Lung (tissue), 16 donors: ENCODE measurements around the gene SELE. TPM values are rescaled to one million over a fixed set of nuclear protein-coding genes. Genes with fewer than 3 reads are reported as not detected.

Experiments used
- ATAC-seq: fragments of 200-7000 bp; cut with Tn5 transposase; one replicate; pipeline ENCODE4 v1.9.1; 2020; ENCODE audit warnings: moderate number of reproducible peaks; ENCODE audit not compliant: insufficient read depth, low FRiP score
- DNase-seq, 3 donors: peaks; one replicate each; pipeline ENCODE4 v3.0.0-alpha.2; 2013 to 2017
- H3K27ac ChIP-seq, 2 donors: one replicate each; pipeline ENCODE4 v1.5.1; 2013; ENCODE audit warnings: mild to moderate bottlenecking in 2 of 2, moderate library complexity in 2 of 2, control low read depth in 1 of 2, inconsistent platforms in 1 of 2, low read depth in 1 of 2, low read length in 1 of 2
- H3K27me3 ChIP-seq, 3 donors: one replicate each; pipeline ENCODE4 v1.5.1; 2013; ENCODE audit warnings: low read length in 2 of 3; ENCODE audit not compliant: control insufficient read depth in 3 of 3, insufficient read depth in 3 of 3
- H3K36me3 ChIP-seq, 4 donors: one replicate each; pipeline ENCODE4 v1.5.1; 2013; ENCODE audit warnings: low read length in 4 of 4, mild to moderate bottlenecking in 1 of 4, moderate library complexity in 1 of 4; ENCODE audit not compliant: control insufficient read depth in 4 of 4, insufficient read depth in 4 of 4
- H3K4me1 ChIP-seq, 5 donors: one replicate each; pipeline ENCODE4 v1.5.1; 2013; ENCODE audit warnings: low read length in 5 of 5, mild to moderate bottlenecking in 2 of 5, moderate library complexity in 1 of 5; ENCODE audit not compliant: control insufficient read depth in 5 of 5, insufficient read depth in 5 of 5
- H3K4me3 ChIP-seq: one replicate; pipeline ENCODE4 v1.5.1; 2013; ENCODE audit warnings: mild to moderate bottlenecking, control low read depth, moderate library complexity
- H3K9ac ChIP-seq, 2 donors: one replicate each; pipeline ENCODE4 v1.5.1; 2013; ENCODE audit warnings: low read length in 2 of 2, control low read depth in 1 of 2; ENCODE audit not compliant: insufficient read depth in 1 of 2
- H3K9me3 ChIP-seq, 4 donors: one replicate each; pipeline ENCODE4 v1.5.1; 2013; ENCODE audit warnings: low read length in 3 of 4, mild to moderate bottlenecking in 1 of 4, moderate library complexity in 1 of 4; ENCODE audit not compliant: control insufficient read depth in 4 of 4, insufficient read depth in 3 of 4
- CTCF ChIP-seq: IDR thresholded peaks from 2 replicates; pipeline ENCODE4 v1.5.1; 2012; ENCODE audit warnings: mild to moderate bottlenecking; ENCODE audit errors: control extremely low read depth, extremely low read depth
- WGBS, 2 donors: extraction: QIAGEN DNeasy Blood & Tissue Kit; methylation state at CpG; one replicate each; pipeline ENCODE4 v1.1.7; 2013; 5-methylcytosine and 5-hydroxymethylcytosine counted together
- long read RNA-seq, 5 donors: transcript quantifications; one replicate each; lab custom pipeline, GENCODE V29; 2026
- polyA plus RNA-seq, 2 donors: library from polyadenylated mRNA; stranded (reverse); fragments of 200-250 nt; gene quantifications; one replicate each; pipeline ENCODE4 v1.2.1, GENCODE V29; 2013
- total RNA-seq, 2 donors: library from RNA; depleted of rRNA in 1 of 2; stranded (reverse); fragments of >200 nt in 1 of 2; gene quantifications; one replicate each; pipeline ENCODE4 v1.2.1, GENCODE V29; 2014 to 2021
- donor health status: control.
- donor health status: control.
- donor health status: Bipolar disorder and iron deficiency.
- donor health status: healthy.
- donor health status: DM: yes; HTN: yes; CAD: no.

SELE gene
- total RNA-seq = 1 to 10 TPM; 3.2 to 4.5 TPM
- polyA plus RNA-seq = 10 to 100 TPM in 1 of 2 donors, 1 to 10 TPM in 1; 2.1 to 40.2 TPM
- long read RNA-seq, donor 1 = 0 reads
- long read RNA-seq, donor 2 = 0 reads
- long read RNA-seq, donor 3 = 0 reads
- long read RNA-seq, donor 4 = 0 reads
- long read RNA-seq, donor 5 = 0 reads

GRCh38 chr1:169733924-169734323 lies at the start of gene SELE:
SELE (minus strand) TSS chr1:169734079; CDS start chr1:169733612, 467 bp downstream.
- no peak for TF ChIP-seq CTCF
- WGBS, 2 donors = 74 to 83% methylated on average over 7 of the region's 7 CpGs
- Histone ChIP-seq H3K4me1 (no peaks in the 10 kb centered on the region), H3K36me3 (no peaks in the 10 kb centered on the region), H3K4me3 (no peak within 1 kb of the TSS), H3K27ac (no peak within 1 kb of the TSS), H3K9me3 (peaks cover 0 to 2% (median 0%) of the 10 kb centered on the region in 4 donors), H3K9ac (no peak within 1 kb of the TSS), H3K27me3 (no peaks in the 10 kb centered on the region)
- DNase-seq = no peak
- ATAC-seq = no peak

- no peak overlapping the region for H3K4me3 ChIP-seq
- peaks cover 0 to 4% (median 1%) of the 10 kb centered on the region in 4 donors for H3K9me3 ChIP-seq
- H3K27me3 ChIP-seq = no peaks in the 10 kb centered on the region
- no peaks in the 10 kb centered on the region for H3K36me3 ChIP-seq
- 74 to 97% methylated on average over 3 of the region's 3 CpGs for whole genome bisulfite sequencing, 2 donors
- DNase-seq = no peak
- ATAC-seq = no peak
- no peak overlapping the region for H3K9ac ChIP-seq
- no peak for TF ChIP-seq CTCF
- H3K27ac ChIP-seq = no peak overlapping the region
- H3K4me1 ChIP-seq = peaks cover 0 to 4% (median 0%) of the 10 kb centered on the region in 5 donors
Observed at GRCh38 chr1:169782596-169782995, 48.7 kb upstream of the SELE start.

GRCh38 chr1:169779970-169780369 lies 46.1 kb upstream of the SELE start:
- H3K27me3 ChIP-seq = no peaks in the 10 kb centered on the region
- peaks cover 0 to under 1% (median 0%) of the 10 kb centered on the region in 4 donors for H3K9me3 ChIP-seq
- H3K4me1 ChIP-seq = peaks cover 0 to 4% (median 0%) of the 10 kb centered on the region in 5 donors
- no peak for TF ChIP-seq CTCF
- no peak overlapping the region for H3K9ac ChIP-seq
- WGBS, 2 donors = 25 to 40% methylated on average over 4 of the region's 4 CpGs
- H3K27ac ChIP-seq = no peak overlapping the region
- ATAC-seq (no peak), DNase-seq (no peak)
- no peaks in the 10 kb centered on the region for H3K36me3 ChIP-seq
- no peak overlapping the region for H3K4me3 ChIP-seq

GRCh38 chr1:169779150-169779549 lies 45.3 kb upstream of the SELE start:
- H3K36me3 ChIP-seq = no peaks in the 10 kb centered on the region
- ATAC-seq = no peak

More at GRCh38 chr1:169779150-169779549, 45.3 kb upstream of the SELE start:
- no peak for TF ChIP-seq CTCF
- no peak for DNase-seq
- Histone ChIP-seq H3K9ac (no peak overlapping the region), H3K9me3 (no peaks in the 10 kb centered on the region), H3K27ac (no peak overlapping the region), H3K27me3 (no peaks in the 10 kb centered on the region), H3K4me1 (peaks cover 0 to 4% (median 0%) of the 10 kb centered on the region in 5 donors), H3K4me3 (no peak overlapping the region)
